AG04450 (cell line): ENCODE measurements around the gene ACSL6. TPM values are rescaled to one million over a fixed set of nuclear protein-coding genes. Genes with fewer than 3 reads are reported as not detected.

Experiments used
- CTCF ChIA-PET: fragments of 300-600, 350-600 bp; formaldehyde crosslinking; extraction: SDS; loops from one replicate; lab custom pipeline; 2022; ENCODE audit warnings: antibody characterized with exemption, inconsistent platforms; lab: Charles Lee
- POLR2A ChIA-PET: fragments of 350-600 bp; formaldehyde crosslinking; extraction: SDS; loops from one replicate; lab custom pipeline; 2021; ENCODE audit warnings: antibody characterized with exemption, inconsistent platforms; lab: Yijun Ruan, JAX
- DNase-seq: peaks from one replicate; pipeline ENCODE4 v3.0.0-alpha.2; 2011; ENCODE audit warnings: low read depth, low spot score
- H3K27ac ChIP-seq: one replicate; pipeline ENCODE4 v1.5.1; 2012; ENCODE audit warnings: low read depth, low read length, control low read depth
- H3K27me3 ChIP-seq: one replicate; pipeline ENCODE4 v1.6.0; 2012; ENCODE audit warnings: low read length; ENCODE audit not compliant: control insufficient read depth, insufficient read depth
- H3K4me3 ChIP-seq: 2 replicates; pipeline ENCODE4 v1.5.1; 2011; ENCODE audit warnings: mild to moderate bottlenecking, low read depth, low read length, control low read depth
- H3K9me3 ChIP-seq: 2 replicates; pipeline ENCODE4 v1.5.1; 2012; ENCODE audit warnings: low read length; ENCODE audit not compliant: control insufficient read depth, insufficient read depth
- polyA plus RNA-seq: library from polyadenylated mRNA; depleted of rRNA; stranded (reverse); fragments of >200 nt; gene quantifications from 2 replicates; pipeline ENCODE4 v1.2.3, GENCODE V29; 2011
- TF ChIP-seq, protein P1 (sequence below): IDR thresholded peaks from 2 replicates; pipeline ENCODE4 v1.5.1; 2011; ENCODE audit warnings: low read depth, low read length, control low read depth, inconsistent platforms

ACSL6 gene
- polyA plus RNA-seq, 1 experiment, result not detected

DNA sequence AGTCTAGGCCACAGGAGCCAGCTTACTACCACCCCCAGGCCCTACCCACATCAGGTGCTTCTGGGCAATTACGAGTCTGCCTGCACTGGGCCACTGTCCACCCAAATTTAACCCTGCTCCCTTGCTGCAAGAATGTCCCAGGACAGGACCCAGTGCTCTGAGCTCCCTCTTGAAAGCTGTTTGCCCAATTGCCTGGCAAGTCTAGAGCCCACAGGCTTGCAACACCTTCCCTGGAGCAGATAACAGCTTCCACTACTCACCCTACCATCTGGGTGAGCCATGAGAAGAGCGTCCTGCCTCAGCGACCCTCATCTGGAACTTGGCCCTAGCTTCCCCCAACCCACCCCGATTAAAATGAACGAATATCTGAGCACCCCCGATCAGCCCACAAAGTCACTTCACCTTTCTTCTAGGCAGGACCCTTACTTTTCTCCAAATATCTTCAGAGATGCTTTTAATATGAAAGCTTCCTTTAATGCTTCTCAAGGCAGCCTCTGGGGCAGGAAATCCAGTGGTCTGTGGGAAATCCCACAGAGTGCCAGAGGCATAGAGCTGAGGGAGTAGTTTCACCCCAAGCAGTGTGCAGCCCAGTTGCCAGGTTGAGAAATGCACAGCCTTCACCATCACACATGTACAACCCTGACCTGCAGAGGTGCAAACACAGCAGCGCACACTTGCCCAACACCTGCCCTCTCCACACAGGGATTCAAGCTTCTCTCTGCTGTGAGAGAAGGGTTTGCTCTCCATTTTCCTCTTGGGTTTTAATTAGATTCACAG is 10.6 kb downstream of the ACSL6 start:
- DNase-seq, result no peak
- ChIA-PET POLR2A (no interaction called here), CTCF (interaction anchor here (1.1 kb wide), 2 partner anchors 411 to 413 kb away, joined by 3 to 6 read pairs; no protein-coding TSS in a partner anchor)
- TF ChIP-seq, protein P1, sequence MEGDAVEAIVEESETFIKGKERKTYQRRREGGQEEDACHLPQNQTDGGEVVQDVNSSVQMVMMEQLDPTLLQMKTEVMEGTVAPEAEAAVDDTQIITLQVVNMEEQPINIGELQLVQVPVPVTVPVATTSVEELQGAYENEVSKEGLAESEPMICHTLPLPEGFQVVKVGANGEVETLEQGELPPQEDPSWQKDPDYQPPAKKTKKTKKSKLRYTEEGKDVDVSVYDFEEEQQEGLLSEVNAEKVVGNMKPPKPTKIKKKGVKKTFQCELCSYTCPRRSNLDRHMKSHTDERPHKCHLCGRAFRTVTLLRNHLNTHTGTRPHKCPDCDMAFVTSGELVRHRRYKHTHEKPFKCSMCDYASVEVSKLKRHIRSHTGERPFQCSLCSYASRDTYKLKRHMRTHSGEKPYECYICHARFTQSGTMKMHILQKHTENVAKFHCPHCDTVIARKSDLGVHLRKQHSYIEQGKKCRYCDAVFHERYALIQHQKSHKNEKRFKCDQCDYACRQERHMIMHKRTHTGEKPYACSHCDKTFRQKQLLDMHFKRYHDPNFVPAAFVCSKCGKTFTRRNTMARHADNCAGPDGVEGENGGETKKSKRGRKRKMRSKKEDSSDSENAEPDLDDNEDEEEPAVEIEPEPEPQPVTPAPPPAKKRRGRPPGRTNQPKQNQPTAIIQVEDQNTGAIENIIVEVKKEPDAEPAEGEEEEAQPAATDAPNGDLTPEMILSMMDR, result no peak
- no peaks in the 10 kb centered on the region for H3K9me3 ChIP-seq
- no peak overlapping the region for H3K27ac ChIP-seq
- peaks cover 18% of the 10 kb centered on the region for H3K27me3 ChIP-seq
- H3K4me3 ChIP-seq, result no peak overlapping the region

DNA sequence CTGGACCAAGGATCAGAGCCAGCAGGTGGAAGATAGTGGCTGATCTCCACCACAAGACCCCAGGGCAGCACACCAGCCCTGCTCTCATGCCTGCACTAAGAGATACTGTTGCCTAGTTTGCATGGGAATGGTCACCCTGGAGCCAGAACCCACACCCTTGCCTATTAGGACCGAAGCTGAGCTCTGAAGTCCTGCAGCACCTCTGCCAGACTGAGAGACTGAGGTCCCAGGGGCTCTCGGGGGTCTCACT is 11.3 kb downstream of the ACSL6 start:
- Histone ChIP-seq H3K9me3 (no peaks in the 10 kb centered on the region), H3K27me3 (peaks cover 14% of the 10 kb centered on the region), H3K27ac (no peak overlapping the region), H3K4me3 (no peak overlapping the region)
- no peak for DNase-seq
- TF ChIP-seq, protein P1, result no peak
- POLR2A ChIA-PET, result no interaction called here
- CTCF ChIA-PET, result no interaction called here

DNA sequence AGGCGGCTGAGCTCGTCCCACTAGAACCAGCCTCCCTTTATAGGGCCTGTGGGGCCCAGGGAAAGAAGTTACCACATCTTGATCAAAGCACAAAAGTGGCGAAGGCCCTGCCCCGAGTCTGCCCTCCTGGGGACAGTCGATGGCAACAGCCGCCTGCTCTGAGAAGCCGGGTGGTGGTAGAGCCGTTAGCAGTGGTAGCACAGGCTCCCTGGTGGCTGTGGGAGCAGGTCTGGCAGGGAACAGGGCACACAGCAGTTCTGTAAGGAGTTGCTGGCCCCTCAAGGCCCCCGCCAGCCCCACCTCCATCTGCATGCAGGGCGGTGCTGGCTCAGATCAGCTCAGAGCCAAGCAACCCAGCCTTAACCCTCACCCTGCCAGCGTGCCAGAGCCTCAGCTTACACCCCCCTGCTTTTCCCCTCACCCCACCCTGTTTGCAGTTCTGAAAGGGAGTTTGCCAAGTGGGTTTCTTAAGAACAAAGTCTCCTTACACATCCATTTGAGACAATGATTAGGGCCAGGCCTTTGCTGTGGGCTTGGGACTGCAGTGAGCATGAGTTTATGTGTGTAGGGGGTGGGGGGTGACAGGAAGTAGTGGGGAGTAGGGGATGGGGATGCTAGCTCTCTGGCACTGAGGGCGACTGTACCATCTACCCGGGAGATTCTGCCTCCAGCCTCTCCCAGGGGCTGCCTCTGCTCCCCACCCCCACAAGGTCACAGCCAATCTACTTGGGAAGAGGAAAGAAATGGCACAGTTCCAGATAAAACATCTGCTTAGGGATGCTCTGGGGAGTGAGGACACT is 11.8 kb downstream of the ACSL6 start:
- CTCF ChIA-PET, result interaction anchor here (0.5 to 1.8 kb wide), 2 partner anchors 8 to 18 kb away, joined by 5 to 8 read pairs; no protein-coding TSS in a partner anchor
- DNase-seq, result no peak

DNA sequence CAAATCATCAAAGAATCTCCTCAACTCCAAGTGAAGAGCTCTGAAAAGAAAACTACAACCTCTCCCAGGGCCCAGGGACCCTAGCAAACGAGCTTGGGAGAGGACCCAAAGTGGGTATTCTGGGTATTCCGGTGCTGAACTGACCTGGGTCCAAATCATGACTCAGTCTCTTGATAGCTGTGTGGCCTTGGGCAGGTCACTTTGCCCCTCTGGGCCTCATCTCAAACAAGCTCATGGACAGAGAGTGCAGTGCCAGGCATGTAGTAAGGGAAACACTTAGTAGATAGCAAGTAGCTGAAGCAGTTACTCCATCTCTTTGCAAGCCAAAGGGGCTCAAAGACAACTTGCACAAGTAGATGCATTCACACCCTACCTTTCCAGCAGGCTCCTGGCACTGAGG is 12.4 kb downstream of the ACSL6 start:
- TF ChIP-seq, protein P1, result no peak
- CTCF ChIA-PET, result interaction anchor here (0.5 to 1.8 kb wide), 2 partner anchors 8 to 18 kb away, joined by 5 to 8 read pairs; no protein-coding TSS in a partner anchor

More for the DNA sequence above, 11.8 kb downstream of the ACSL6 start:
- no peak overlapping the region for H3K4me3 ChIP-seq
- H3K9me3 ChIP-seq, result no peaks in the 10 kb centered on the region
- peaks cover 14% of the 10 kb centered on the region for H3K27me3 ChIP-seq
- TF ChIP-seq, protein P1, result no peak
- no peak overlapping the region for H3K27ac ChIP-seq
- POLR2A ChIA-PET, result no interaction called here

More for the DNA sequence above, 12.4 kb downstream of the ACSL6 start:
- Histone ChIP-seq H3K27me3 (peaks cover 14% of the 10 kb centered on the region), H3K9me3 (no peaks in the 10 kb centered on the region), H3K27ac (no peak overlapping the region), H3K4me3 (no peak overlapping the region)
- POLR2A ChIA-PET, result no interaction called here
- no peak for DNase-seq
